Right atrium auricular region (tissue), 2 donors: ENCODE measurements around the gene TRIM2. TPM values are rescaled to one million over a fixed set of nuclear protein-coding genes. Genes with fewer than 3 reads are reported as not detected.

Experiments used
- DNase-seq: peaks from one replicate; pipeline ENCODE4 v3.0.0-alpha.2; 2019; ENCODE audit warnings: low spot score
- H3K27ac ChIP-seq, 2 donors: fragments of 200-600 bp; sonication (generic); 1 replicate in 1 of 2; 2 replicates in 1 of 2; pipeline ENCODE4 v1.5.1; 2016 to 2019
- H3K27me3 ChIP-seq, 2 donors: fragments of 200-600 bp; sonication (generic); one replicate each; pipeline versions ENCODE4 v1.5.1 to v1.6.0; 2017 to 2019
- H3K36me3 ChIP-seq: fragments of 200-600 bp; sonication (generic); one replicate; pipeline ENCODE4 v1.5.1; 2016
- H3K4me1 ChIP-seq, 2 donors: fragments of 200-600 bp; sonication (generic); one replicate each; pipeline versions ENCODE4 v1.5.1 to v1.6.0; 2017 to 2019
- H3K4me3 ChIP-seq, 2 donors: fragments of 200-600 bp; sonication (generic); 1 replicate in 1 of 2; 2 replicates in 1 of 2; pipeline ENCODE4 v1.5.1; 2017 to 2019; ENCODE audit warnings: mild to moderate bottlenecking in 1 of 2, moderate library complexity in 1 of 2
- H3K9me3 ChIP-seq, 2 donors: fragments of 200-600 bp; sonication (generic); one replicate each; pipeline ENCODE4 v1.5.1; 2019
- total RNA-seq, 2 donors: library from RNA; depleted of rRNA; stranded (reverse); fragments of >200 nt; gene quantifications; one replicate each; pipeline ENCODE4 v1.1.0, GENCODE V29; 2016
- TF ChIP-seq, protein P1 (sequence below), 2 donors: fragments of 200-600 bp; sonication (generic); IDR thresholded peaks; one replicate each; pipeline ENCODE4 v1.5.1; 2019; ENCODE audit warnings: antibody characterized with exemption in 2 of 2

Gene TRIM2
- 10 to 100 TPM; 17.7 to 29.9 TPM for total RNA-seq

DNA sequence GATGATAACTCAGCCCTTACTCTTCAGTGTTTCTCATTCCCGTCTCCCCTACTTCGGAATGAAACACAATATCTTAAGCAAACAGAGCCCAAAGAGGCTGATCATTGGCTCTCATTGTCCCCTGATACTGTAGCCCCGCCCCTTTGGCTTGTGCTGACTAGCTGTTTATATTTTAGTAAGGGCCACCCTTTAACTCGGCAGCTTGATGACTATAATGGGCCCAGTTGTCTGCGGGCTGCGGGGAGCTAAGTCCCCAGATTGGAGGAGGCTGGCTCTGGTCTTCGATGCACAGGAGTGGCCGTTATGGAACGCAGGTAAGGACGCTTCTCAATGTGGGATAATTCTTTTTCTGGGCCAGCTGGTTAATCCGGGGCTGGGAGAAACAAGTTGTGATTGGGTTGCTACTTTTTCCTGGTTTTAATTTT, at the start of gene TRIM2:
Gene TRIM2 (plus strand): TSS at position 197 of the 425 bp plus-strand sequence. CDS start 88 bp downstream, at position 285.
- peak; percentile 86 for DNase-seq
- Histone ChIP-seq H3K36me3 (no peaks in the 10 kb centered on the region), H3K27me3 (no peaks in the 10 kb centered on the region), H3K4me3 (peak within 1 kb of the TSS; percentile 9 to 28), H3K27ac (peak within 1 kb of the TSS; percentile 19 to 35), H3K4me1 (peaks cover 0 to 6% of the 10 kb centered on the region in 2 donors), H3K9me3 (no peaks in the 10 kb centered on the region)
- TF ChIP-seq, protein P1, sequence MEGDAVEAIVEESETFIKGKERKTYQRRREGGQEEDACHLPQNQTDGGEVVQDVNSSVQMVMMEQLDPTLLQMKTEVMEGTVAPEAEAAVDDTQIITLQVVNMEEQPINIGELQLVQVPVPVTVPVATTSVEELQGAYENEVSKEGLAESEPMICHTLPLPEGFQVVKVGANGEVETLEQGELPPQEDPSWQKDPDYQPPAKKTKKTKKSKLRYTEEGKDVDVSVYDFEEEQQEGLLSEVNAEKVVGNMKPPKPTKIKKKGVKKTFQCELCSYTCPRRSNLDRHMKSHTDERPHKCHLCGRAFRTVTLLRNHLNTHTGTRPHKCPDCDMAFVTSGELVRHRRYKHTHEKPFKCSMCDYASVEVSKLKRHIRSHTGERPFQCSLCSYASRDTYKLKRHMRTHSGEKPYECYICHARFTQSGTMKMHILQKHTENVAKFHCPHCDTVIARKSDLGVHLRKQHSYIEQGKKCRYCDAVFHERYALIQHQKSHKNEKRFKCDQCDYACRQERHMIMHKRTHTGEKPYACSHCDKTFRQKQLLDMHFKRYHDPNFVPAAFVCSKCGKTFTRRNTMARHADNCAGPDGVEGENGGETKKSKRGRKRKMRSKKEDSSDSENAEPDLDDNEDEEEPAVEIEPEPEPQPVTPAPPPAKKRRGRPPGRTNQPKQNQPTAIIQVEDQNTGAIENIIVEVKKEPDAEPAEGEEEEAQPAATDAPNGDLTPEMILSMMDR (IDR thresholded peaks at IDR 0.05), result no peak

DNA sequence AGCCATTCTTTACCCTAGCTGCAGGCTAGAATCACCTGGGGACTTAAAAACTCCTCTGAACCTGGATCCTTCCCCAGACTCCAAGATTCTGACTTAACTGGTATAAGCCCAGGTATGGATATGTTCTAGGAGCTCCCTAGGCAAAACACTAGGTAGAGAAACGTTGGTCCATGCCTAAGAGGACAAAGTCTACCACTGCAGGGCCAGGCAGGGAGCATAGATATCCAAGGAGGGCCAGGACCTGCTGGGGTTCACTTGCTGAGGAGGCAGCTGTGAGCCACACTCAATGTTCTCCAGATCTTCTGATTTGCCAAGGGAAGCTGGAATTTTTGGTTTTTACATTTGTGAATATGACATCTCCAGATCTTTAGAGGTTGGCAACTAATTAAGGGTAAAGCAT, 48.6 kb upstream of the TRIM2 start:
- Histone ChIP-seq H3K36me3 (no peaks in the 10 kb centered on the region), H3K27ac (no peak overlapping the region), H3K9me3 (no peaks in the 10 kb centered on the region), H3K4me3 (no peak overlapping the region), H3K27me3 (no peaks in the 10 kb centered on the region), H3K4me1 (peaks cover 0 to 25% of the 10 kb centered on the region in 2 donors)
- TF ChIP-seq, protein P1 (IDR thresholded peaks at IDR 0.05), result no peak
- DNase-seq, result no peak

DNA sequence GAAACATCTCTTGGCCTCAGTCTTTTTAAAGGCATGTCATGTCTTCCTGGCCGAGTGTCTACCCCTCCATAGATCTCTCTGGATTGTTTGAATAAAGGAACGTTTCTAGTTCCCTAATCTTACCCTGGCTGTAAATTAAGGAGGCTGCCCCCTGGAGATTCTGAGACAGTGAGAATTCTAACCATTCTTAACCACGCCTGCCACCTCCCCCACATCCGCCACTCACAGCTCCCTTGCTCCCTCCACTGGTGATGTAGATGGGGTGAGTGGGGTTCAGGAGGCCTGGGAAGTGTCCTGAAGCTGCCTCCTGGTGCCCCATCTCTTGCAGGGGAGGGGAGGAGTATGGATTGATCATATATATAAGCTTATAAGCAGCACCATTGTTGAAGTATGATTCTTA, 48.0 kb upstream of the TRIM2 start:
- DNase-seq, result no peak
- Histone ChIP-seq H3K36me3 (no peaks in the 10 kb centered on the region), H3K4me1 (peaks cover 0 to 25% of the 10 kb centered on the region in 2 donors), H3K27me3 (no peaks in the 10 kb centered on the region), H3K4me3 (no peak overlapping the region), H3K27ac (no peak overlapping the region), H3K9me3 (no peaks in the 10 kb centered on the region)
- TF ChIP-seq, protein P1 (IDR thresholded peaks at IDR 0.05), result no peak

DNA sequence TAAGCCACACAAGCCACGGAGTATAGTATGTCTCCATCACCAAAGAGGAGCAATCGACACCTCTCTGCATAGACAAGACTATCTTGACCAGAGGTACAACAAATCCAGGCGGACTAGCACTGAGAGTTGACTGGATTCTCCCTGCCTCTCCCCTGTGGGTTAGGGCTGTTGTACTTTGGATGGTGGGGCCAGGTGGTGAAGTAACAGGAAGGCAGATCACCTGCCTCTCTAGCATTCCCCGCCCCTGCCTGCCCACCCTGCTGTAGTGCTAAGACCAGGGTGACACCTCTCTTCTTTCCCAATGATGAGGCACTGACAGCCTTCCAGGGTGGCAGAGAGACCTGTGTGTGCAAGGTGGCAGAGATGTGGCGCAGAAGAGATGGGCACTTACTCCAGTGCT, 47.5 kb upstream of the TRIM2 start:
- no peaks in the 10 kb centered on the region for H3K27me3 ChIP-seq
- H3K4me1 ChIP-seq, result peaks cover 0 to 25% of the 10 kb centered on the region in 2 donors
- no peak for DNase-seq
- no peaks in the 10 kb centered on the region for H3K36me3 ChIP-seq
- no peaks in the 10 kb centered on the region for H3K9me3 ChIP-seq
- no peak overlapping the region for H3K4me3 ChIP-seq
- no peak overlapping the region for H3K27ac ChIP-seq
- TF ChIP-seq, protein P1 (IDR thresholded peaks at IDR 0.05), result no peak

DNA sequence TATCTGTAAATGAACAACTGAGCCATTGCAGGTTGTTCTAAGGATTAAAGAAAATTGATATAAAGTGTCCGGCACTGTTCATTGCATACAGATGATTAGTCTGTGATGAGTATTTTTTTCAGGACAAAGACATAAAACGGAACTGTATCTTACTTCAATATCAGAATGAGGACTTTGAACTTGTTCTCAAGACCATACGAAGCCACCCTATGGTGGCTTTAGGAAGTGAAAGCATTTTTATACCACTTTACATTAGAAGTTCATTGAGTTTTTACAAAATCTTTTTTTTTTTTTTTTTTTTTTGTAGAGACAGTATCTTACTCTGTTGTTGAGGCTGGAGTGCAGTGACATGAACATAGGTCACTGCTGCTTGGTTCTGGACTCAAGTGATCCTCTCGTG, 45.2 kb upstream of the TRIM2 start:
- H3K4me1 ChIP-seq, result peaks cover 0 to 3% of the 10 kb centered on the region in 2 donors
- no peaks in the 10 kb centered on the region for H3K36me3 ChIP-seq
- no peak for DNase-seq
- no peak overlapping the region for H3K4me3 ChIP-seq
- TF ChIP-seq, protein P1 (IDR thresholded peaks at IDR 0.05), result no peak
- no peaks in the 10 kb centered on the region for H3K27me3 ChIP-seq
- H3K9me3 ChIP-seq, result no peaks in the 10 kb centered on the region
- no peak overlapping the region for H3K27ac ChIP-seq

DNA sequence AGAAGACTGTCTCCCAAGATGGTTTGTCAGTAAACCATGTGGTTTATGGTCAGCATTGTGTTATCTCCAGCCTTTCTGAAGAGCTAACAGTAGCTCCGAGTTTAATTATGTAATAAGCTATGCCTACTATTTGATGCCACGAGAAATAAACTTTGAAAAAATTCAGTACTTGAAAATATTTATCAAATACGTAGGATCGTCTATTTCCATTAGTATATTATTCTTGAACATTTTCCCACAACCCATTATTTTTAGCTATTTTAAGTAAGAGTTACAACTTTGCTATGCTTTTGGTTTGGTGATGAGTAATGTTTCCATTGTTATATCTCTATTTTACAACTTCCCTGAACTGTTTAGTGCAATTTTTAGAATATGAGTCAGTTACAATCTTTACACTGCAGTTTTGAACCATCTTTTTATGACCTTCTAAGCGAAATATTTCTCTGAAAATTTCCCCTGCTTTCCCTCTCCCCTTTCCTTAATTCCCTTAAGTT, 44.5 kb upstream of the TRIM2 start:
- Histone ChIP-seq H3K36me3 (no peaks in the 10 kb centered on the region), H3K27me3 (no peaks in the 10 kb centered on the region), H3K4me1 (no peaks in the 10 kb centered on the region), H3K9me3 (no peaks in the 10 kb centered on the region), H3K4me3 (no peak overlapping the region), H3K27ac (no peak overlapping the region)
- DNase-seq, result no peak
- TF ChIP-seq, protein P1 (IDR thresholded peaks at IDR 0.05), result no peak
